NCI-H2081 treated with DMSO at 0.1 percent for 48 hours (cell line): ENCODE measurements around the gene PPP1R12A.
"Not testable (repeated sequence)": the region's sequence is repeated elsewhere in the genome, so short reads cannot be mapped to it uniquely, and the experiment has no call there.

Experiments used
- DNase-seq: peaks from one replicate; lab custom pipeline; 2025; lab: John Stamatoyannopoulos, UW

PPP1R12A gene

DNA sequence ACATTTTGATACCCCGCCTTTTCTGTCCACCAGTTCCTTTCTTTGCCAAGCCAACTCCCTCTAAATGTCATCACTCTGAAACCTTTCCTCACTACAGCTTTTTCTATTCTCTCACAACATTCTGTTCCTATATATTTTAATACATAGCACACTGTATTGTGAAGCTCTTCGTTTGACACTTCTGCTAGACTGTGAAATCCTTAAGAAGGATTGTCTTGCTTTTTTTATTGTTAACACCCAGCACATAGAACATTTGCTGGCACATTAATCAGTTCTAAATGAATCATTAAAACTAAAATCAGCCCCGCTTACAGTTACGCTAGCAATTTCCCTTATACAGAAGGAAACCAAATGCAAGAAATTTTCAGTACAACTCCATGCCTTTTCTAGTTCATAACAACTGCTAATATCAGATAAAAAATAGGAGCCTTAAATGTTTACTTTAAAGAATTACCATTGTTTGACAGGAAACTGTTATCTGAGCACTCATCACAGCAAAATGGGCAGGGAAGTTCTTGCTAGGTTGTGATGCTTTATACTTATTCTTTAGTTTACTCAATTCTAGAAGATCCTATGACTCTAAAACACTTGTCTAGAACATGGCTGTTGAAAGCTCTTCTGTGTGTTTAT is 93.5 kb downstream of the PPP1R12A start:
- no peak for DNase-seq

DNA sequence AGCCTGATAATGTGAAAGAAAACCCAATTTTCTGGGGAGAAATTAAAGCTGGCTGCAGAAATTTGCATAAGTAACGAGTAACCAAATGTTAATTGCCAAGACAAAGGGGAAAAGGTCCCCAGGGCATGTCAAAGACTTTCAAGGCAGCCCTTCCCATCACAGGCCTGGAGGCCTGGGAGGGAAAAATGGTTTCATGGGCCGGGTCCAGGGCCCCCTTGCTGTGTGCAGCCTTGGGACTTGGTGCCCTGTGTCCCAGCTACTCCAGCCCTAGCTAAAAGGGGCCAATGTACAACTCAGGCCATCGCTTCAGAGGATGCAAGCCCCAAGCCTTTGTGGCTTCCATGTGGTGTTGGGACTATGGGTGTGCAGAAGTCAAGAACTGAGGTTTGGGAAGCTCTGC is 96.5 kb downstream of the PPP1R12A start:
- no peak for DNase-seq

GRCh38 chr12:79837575-79837974 is 97.3 kb downstream of the PPP1R12A start:
- no peak for DNase-seq

DNA sequence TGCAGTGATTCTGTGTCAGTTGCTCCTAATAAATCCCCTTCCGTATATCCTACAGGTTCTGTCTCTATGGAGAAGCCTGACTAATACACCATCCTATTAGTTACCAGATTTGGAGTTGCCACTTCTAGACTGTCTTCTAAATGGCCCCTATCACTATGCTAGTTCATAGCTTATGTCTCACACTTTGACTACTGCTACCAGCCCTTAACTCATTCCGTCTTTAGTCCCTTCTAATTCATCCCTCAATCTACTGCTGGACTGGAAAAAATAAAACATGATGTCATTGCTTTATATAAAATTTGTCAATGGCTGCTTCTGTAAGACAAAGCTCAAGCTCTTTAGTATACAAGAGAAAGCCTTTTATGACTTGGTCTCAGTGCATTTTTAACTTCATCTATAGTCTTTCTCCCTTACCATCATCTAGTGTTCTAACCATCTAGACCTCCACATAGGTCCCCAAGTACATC is 99.5 kb downstream of the PPP1R12A start:
- no peak for DNase-seq

GRCh38 chr12:79834712-79835376 is 100.1 kb downstream of the PPP1R12A start:
- no peak for DNase-seq

DNA sequence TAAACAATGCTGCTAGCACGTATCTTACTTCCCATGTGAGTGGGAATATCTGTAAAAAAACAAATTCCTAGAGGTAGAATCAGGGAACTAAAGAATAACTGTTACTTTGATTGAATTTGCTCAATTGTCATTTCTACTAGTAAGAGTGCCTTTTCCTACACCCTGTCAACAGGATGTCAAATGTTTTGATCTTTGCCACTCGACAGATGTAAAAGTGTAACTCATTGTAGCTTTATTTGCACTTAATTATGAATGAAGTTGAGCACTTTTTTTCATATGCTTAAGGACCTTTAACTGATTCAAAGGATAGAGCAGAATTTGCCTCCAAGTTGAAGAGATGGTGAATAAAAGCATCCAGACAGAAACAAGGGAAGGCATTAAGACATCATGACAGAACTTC is 104.5 kb downstream of the PPP1R12A start:
- DNase-seq: no peak

DNA sequence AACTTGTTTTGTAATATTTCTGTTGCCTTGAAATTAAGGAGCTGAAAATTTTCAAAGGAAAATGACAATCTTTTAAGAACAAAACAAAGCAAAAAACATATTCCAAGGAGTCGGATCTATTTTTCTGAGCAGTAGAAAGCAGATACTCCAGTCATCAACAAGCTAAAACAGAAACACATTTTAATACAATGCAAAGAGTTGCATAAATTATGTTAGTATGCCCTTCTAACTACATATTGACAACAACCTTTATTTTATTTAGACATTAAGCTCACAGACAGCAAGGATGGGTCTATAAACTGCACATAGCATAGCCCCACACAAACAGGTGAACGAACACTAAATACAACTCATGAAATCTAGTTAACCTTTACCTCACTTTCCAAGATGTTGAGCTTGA is 106.0 kb downstream of the PPP1R12A start:
- DNase-seq: no peak

DNA sequence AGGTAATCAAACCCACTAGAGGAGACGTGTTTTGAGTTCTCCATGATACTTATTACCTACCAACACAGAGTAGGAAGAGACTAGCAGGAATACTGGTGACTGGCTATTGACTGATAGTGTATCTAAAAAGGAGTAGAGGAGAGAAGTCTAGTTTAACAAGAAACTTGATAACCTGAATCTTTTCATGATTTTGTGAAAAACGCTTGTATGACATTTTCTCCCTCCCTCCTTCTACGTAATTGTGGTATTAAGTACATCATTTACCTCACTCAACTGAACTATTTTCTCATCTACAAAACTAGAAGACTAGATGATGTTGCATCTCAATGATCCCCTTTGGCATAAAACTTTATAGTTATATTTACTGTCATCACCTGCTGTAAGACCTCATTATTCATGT is 107.4 kb downstream of the PPP1R12A start:
- DNase-seq: no peak

DNA sequence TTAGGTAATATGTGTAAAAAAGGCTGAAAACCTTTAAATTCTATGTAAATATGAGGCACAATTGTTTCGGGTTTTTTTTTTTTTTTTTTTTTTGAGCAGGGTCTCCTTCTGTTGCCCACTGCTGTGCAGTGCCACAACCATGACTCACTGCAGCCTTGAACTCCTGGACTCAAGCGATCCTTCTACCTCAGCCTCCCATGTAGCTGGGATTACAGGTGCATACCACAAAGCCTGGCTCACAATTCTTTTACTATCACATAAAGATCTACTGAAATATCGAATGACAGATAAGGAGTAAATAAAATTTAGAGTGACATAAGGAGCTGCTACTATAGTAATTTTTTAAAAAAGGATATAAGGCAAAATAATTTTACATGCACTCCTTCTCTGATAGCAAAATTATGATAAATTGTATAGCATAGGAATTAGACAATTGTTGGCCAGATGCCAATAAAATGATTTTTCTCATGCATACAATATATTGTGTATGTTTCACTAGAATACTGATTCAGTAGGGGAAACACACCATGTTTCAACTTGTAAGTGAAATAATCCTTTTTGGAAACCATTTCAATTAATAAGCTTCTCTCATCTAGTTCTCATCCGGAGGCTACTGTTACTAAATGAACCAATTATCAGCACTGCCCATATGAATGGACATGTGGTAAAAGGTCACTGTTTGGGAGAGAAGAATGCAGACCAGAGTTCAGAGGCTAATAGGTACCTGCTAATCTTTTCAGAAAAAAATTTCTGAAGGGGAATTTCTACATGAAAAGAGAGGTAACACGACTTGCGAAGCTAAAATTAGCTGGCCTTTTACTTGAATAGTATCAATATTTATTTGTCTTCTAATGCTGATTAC is 108.4 kb downstream of the PPP1R12A start:
- no peak for DNase-seq

DNA sequence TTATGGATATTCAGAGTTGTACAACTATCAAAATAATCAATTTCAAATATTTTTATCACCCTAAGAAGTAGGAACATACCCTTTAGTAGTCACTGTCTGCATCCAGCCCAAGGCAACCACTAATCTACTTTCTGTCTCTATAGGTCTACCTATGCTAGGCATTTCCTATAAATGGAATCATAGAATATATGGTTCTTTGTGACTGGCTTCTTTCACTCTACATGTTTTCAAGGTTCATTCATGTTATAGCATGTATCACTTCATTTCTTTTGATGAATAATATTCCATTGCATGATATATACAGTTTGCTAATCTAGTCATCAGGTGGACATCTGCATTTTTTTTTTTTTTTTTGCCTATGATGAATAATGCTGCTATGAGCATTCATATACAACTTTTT is 112.4 kb downstream of the PPP1R12A start:
- DNase-seq: no peak

DNA sequence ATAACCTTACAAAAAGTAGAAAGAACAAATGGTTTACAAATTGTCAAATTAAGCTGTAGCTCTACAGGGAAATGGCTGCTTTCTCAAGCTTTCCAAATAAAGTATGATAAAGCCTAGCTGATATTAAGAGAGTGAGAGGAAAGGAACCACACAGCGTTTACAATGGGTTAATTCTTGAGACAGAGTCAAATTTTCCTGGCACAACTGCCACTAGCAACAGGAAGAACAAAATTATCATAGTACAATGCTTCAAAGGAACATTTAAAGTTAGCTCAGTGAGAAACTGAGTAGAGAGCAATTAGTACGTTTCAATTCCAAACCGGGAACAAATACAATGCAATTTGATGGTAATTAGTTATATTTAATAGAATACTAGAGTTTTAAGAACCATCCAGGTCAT is 116.0 kb downstream of the PPP1R12A start:
- DNase-seq: no peak

DNA sequence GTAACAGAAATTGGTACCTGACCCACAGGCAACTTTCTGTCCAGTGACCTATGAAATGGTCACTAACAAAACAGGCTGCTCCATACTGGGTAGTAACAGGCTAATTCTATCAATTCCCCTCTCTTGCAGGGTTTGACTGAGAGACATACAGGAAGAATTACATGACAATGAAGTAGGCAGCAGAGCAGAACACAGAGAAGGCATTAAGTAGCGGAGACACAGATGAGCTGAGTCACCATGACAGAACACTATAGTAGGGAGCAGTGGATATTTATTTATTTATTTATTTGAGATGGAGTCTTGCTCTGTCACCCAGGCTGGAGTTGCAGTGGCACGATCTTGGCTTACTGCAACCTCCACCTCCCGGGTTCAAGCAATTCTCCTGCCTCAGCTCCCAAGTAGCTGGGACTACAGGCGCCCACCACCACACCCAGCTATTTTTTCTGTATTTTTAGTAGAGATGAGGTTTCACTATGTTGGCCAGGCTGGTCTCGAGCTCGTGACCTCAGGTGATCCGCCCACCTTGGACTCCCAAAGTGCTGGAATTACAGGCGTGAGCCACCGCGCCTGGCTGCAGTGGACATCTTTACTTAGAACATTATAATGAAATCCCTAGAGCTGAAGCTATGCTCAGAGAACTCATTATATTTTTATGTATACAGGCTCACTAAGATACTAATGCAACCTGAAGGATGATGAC is 150.4 kb downstream of the PPP1R12A start:
- DNase-seq: not testable (repeated sequence)

- no peak for DNase-seq
Observed at GRCh38 chr12:79782172-79782900, 152.6 kb downstream of the PPP1R12A start.

GRCh38 chr12:79778802-79779448 is 156.0 kb downstream of the PPP1R12A start:
- DNase-seq: peak; percentile 52

- DNase-seq: no peak
Observed at GRCh38 chr12:79776111-79776510, 158.8 kb downstream of the PPP1R12A start.

GRCh38 chr12:79775355-79776027 is 159.4 kb downstream of the PPP1R12A start:
- DNase-seq: no peak

DNA sequence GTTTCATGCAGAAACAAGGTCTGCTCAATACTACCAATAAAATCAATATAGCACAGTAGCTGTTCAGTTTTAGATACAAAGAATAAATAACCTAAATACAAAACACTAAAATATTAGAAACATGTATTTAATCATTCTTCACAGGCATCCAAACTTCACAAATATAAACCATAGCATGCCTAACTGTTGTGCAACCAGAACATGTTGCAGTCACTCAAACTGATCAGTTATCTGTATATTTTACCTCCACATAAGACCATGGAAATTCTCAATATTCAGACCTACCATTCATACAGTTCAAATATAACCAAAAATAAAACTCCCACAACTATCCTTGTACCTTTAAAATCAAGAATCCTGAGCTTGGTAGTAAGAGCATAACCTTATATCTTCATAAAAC is 161.0 kb downstream of the PPP1R12A start:
- DNase-seq: no peak

GRCh38 chr12:79769860-79770485 is 164.9 kb downstream of the PPP1R12A start:
- DNase-seq: no peak

DNA sequence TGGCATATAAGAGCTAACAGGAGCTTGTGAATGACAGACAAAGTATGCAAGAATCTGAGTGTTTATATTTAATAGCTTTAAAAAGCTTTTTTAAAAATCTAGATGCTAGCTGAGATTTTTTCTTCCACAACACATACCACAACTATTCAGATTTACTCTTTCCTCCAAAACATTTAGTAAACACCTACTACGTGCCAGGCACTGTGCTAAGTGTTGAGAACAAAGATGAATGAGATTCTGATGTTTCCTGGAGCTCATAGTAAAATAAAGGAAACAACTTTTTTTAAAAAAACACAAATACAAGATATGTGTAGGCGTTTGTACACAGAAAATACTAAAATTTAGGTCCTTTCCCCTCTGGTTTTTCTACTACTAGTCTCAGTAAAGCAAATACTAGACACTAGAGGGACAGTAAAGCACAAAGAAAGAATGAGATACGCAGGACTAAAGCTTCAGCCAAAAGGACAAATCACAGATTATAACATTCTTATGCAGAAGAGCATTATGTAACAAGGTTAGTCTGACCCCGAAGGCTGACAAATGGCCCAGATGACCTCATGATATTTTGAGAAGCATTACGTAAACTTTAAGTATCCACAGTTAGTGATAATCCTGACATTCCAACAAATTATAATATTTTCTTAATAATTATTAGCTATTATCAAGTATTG is 165.6 kb downstream of the PPP1R12A start:
- no peak for DNase-seq
